Endothelial cell of umbilical vein (primary cell): Measurements from ENCODE around the gene BABAM2.

Source experiments
- POLR2A ChIP-seq: IDR thresholded peaks from 2 replicates; pipeline ENCODE4 v1.6.1; 2012; ENCODE audit warnings: low read depth, mild to moderate bottlenecking, control low read depth, low read length
- POLR2AphosphoS5 ChIP-seq: IDR thresholded peaks from 2 replicates; pipeline ENCODE4 v1.6.1; 2012; ENCODE audit warnings: low read depth, mild to moderate bottlenecking, control low read depth, low read length, moderate library complexity; ENCODE audit not compliant: insufficient read depth
- TF ChIP-seq, protein P1 (sequence below), 2 donors: IDR thresholded peaks; 1 replicate in 1 of 2; 2 replicates in 1 of 2; pipeline ENCODE4 v1.5.1; 2011; ENCODE audit warnings: low read length in 2 of 2, mild to moderate bottlenecking in 2 of 2, moderate library complexity in 2 of 2, control low read depth in 1 of 2, inconsistent platforms in 1 of 2, low read depth in 1 of 2; ENCODE audit not compliant: insufficient read depth in 1 of 2; ENCODE audit errors: extremely low read depth in 1 of 2
- TF ChIP-seq, protein P2 (sequence below): IDR thresholded peaks from 2 replicates; pipeline ENCODE4 v1.6.1; 2011; ENCODE audit not compliant: insufficient read depth, insufficient read length

DNA sequence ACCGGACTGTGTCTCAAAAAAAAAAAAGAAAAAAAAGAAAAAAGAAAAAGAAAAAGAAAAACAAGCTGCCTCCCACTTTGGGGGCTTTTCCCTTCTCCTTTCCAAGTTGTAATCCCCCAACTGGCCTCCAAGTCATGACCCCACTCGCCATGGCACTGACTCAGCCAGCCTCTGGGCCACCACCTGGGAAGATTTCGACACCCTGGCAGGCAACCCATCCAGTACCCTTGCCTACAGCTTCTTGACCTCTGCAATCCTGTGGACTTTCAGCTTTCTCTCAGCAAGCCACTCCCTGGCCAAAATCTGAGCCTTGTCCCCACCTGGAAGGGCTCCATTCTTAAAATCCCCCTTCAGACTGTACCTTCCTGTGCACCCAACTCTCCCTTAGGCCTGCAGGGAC, 479.8 kb downstream of the BABAM2 start:
- no peak for TF ChIP-seq POLR2AphosphoS5
- TF ChIP-seq, protein P1, sequence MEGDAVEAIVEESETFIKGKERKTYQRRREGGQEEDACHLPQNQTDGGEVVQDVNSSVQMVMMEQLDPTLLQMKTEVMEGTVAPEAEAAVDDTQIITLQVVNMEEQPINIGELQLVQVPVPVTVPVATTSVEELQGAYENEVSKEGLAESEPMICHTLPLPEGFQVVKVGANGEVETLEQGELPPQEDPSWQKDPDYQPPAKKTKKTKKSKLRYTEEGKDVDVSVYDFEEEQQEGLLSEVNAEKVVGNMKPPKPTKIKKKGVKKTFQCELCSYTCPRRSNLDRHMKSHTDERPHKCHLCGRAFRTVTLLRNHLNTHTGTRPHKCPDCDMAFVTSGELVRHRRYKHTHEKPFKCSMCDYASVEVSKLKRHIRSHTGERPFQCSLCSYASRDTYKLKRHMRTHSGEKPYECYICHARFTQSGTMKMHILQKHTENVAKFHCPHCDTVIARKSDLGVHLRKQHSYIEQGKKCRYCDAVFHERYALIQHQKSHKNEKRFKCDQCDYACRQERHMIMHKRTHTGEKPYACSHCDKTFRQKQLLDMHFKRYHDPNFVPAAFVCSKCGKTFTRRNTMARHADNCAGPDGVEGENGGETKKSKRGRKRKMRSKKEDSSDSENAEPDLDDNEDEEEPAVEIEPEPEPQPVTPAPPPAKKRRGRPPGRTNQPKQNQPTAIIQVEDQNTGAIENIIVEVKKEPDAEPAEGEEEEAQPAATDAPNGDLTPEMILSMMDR (IDR thresholded peaks at IDR 0.05; ENCODE audit: extremely low read depth in 1 of 2, insufficient read depth in 1 of 2, low read depth in 1 of 2, low read length in 2 of 2): no peak
- TF ChIP-seq, protein P2, sequence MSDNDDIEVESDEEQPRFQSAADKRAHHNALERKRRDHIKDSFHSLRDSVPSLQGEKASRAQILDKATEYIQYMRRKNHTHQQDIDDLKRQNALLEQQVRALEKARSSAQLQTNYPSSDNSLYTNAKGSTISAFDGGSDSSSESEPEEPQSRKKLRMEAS: no peak
- no peak for TF ChIP-seq POLR2A
